HEK293T (cell line): Measurements from ENCODE around the gene PAOX.
"Not testable (repeated sequence)": the region's sequence is repeated elsewhere in the genome, so short reads cannot be mapped to it uniquely, and the experiment has no call there.

Experiments used
- ARNT ChIP-seq: fragments of 450-650 bp; IDR thresholded peaks from 2 replicates; pipeline ENCODE4 v1.6.1; 2017; ENCODE audit warnings: mild to moderate bottlenecking
- BHLHE40 ChIP-seq: fragments of 450-650 bp; IDR thresholded peaks from 2 replicates; pipeline ENCODE4 v1.6.1; 2016; ENCODE audit warnings: mild to moderate bottlenecking, moderate library complexity, borderline replicate concordance
- CTBP1 ChIP-seq: fragments of 450-650 bp; IDR thresholded peaks from 2 replicates; pipeline ENCODE4 v1.6.1; 2016; ENCODE audit warnings: borderline replicate concordance
- FOXA1 ChIP-seq: fragments of 450-650 bp; IDR thresholded peaks from 2 replicates; pipeline ENCODE4 v1.6.1; 2016; ENCODE audit warnings: mild to moderate bottlenecking
- FOXK2 ChIP-seq: fragments of 450-650 bp; IDR thresholded peaks from 2 replicates; pipeline ENCODE4 v1.6.1; 2016; ENCODE audit warnings: mild to moderate bottlenecking
- FOXM1 ChIP-seq: fragments of 450-650 bp; IDR thresholded peaks from 2 replicates; pipeline ENCODE4 v1.6.1; 2017; ENCODE audit warnings: mild to moderate bottlenecking, borderline replicate concordance
- HDGF ChIP-seq: fragments of 450-650 bp; IDR thresholded peaks from 2 replicates; pipeline ENCODE4 v1.6.1; 2017; ENCODE audit warnings: antibody characterized with exemption, borderline replicate concordance
- L3MBTL2 ChIP-seq: fragments of 450-650 bp; conservative IDR thresholded peaks from 2 replicates; pipeline ENCODE4 v1.6.1; 2016; ENCODE audit warnings: mild to moderate bottlenecking
- NFRKB ChIP-seq: fragments of 450-650 bp; IDR thresholded peaks from 2 replicates; pipeline ENCODE4 v1.6.1; 2016; ENCODE audit warnings: mild to moderate bottlenecking, moderate library complexity
- SP1 ChIP-seq: fragments of 450-650 bp; IDR thresholded peaks from 2 replicates; pipeline ENCODE4 v1.6.1; 2017
- SUZ12 ChIP-seq: fragments of 450-650 bp; IDR thresholded peaks from 2 replicates; pipeline ENCODE4 v1.6.1; 2016; ENCODE audit warnings: mild to moderate bottlenecking
- TARDBP ChIP-seq: fragments of 450-650 bp; IDR thresholded peaks from 2 replicates; pipeline ENCODE4 v1.6.1; 2016
- ZNF384 ChIP-seq: fragments of 450-650 bp; IDR thresholded peaks from 2 replicates; pipeline ENCODE4 v1.6.1; 2016
- TF ChIP-seq, protein P1 (sequence below): fragments of 450-650 bp; IDR thresholded peaks from 2 replicates; pipeline ENCODE4 v1.6.1; 2016

GRCh38 chr10:133414401-133414800, 35.3 kb downstream of the PAOX start:
- TF ChIP-seq TARDBP, SP1, L3MBTL2, NFRKB, FOXM1, ZNF384, CTBP1, SUZ12, FOXA1, BHLHE40, ARNT, HDGF, FOXK2: not testable (repeated sequence)
- TF ChIP-seq, protein P1, sequence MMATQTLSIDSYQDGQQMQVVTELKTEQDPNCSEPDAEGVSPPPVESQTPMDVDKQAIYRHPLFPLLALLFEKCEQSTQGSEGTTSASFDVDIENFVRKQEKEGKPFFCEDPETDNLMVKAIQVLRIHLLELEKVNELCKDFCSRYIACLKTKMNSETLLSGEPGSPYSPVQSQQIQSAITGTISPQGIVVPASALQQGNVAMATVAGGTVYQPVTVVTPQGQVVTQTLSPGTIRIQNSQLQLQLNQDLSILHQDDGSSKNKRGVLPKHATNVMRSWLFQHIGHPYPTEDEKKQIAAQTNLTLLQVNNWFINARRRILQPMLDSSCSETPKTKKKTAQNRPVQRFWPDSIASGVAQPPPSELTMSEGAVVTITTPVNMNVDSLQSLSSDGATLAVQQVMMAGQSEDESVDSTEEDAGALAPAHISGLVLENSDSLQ: not testable (repeated sequence)
